Umbilical cord (tissue), 2 donors: Measurements from ENCODE around the gene CD9. TPM values are rescaled to one million over a fixed set of nuclear protein-coding genes. Genes with fewer than 3 reads are reported as not detected.
"Not testable (repeated sequence)": the region's sequence is repeated elsewhere in the genome, so short reads cannot be mapped to it uniquely, and the experiment has no call there.

Experiments used
- DNase-seq: peaks from one replicate; pipeline ENCODE4 v3.0.0-alpha.2; 2015; ENCODE audit warnings: low spot score
- total RNA-seq: library from RNA; depleted of rRNA; stranded (reverse); fragments of >200 nt; gene quantifications from one replicate; pipeline ENCODE4 v1.2.3, GENCODE V29; 2014; ENCODE audit warnings: low replicate concordance; ENCODE audit not compliant: insufficient read depth

The CD9 gene
- total RNA-seq, 1 donor from 2014 or later: 442 TPM

DNA sequence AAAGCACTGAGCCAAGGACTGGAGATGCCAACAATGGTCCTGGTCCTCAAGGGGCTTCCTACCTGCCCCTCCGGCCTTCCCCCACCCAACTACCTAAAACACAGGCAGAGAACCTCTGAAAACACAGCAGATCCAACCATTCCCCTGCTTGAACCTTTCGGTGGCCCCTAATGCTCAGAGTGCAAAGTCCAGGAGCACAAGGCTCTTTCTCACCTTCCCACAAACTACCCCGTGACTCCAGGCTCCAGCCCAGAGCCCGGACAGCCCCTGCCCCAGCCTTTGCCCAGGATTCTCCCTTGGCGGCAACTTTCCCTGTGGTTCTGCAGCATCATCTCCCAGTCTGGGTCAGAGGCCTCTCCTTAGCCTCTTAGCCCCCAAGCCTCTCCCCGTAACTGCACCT is 1.6 kb upstream of the CD9 start:
- DNase-seq: no peak

GRCh38 chr12:6198985-6199530 is 1.1 kb upstream of the CD9 start:
- DNase-seq: no peak

DNA sequence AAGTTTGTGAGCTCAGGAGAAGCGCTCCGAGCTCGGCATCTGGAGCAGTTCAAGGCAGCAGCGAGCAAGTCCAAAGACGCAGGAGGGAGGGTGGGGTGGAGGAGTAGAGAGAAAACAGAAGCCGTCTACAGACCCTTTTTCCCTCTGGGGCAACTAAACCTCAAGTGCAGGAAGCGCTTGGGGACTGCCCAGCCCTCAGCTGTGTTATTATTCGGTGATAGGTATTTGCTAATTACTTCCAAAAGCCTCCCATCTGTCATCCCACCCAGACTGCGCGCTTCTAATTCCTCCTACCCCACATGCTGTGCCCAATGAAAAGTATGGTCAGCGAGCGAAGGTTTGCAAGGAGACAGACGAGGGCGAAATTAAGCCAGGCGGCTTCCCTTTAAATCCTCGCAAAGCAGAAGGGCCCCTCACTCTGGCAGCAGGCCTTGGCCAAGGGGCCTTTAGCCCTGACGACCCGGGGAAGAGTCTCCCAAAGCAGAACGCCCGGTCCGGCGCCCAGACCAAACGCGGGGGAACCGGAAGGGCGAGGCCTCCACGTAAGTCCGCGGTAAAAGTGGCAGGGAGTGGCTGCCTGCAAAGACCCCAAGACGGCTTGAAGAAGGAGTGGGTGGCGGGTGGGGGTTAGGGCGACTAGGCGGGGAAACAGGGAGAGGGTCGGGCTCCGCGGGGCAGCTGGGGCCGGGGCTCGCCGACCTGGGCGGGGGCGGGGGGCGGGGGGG is 507 bp upstream of the CD9 start:
- peak; percentile 91 for DNase-seq

DNA sequence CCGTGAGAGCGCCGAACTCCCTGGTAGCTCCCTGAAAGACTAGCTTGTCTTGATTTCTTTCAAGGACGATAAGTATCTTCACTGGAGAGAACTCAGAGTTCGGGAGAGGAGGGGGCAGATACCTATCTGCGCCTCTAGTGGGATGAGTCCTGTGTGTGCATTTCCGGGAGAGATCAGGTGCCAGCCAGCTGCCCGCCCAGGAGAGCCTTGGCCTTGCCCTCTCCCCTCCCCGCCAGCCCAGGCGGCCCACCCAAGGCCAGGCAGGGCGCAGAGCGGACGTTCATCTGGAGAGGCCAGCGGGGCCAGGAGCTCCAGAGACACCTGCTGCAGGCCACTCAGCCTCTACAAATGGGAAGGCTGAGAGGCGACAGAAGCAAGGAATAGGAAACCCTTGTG is 1.0 kb downstream of the CD9 start:
- no peak for DNase-seq

DNA sequence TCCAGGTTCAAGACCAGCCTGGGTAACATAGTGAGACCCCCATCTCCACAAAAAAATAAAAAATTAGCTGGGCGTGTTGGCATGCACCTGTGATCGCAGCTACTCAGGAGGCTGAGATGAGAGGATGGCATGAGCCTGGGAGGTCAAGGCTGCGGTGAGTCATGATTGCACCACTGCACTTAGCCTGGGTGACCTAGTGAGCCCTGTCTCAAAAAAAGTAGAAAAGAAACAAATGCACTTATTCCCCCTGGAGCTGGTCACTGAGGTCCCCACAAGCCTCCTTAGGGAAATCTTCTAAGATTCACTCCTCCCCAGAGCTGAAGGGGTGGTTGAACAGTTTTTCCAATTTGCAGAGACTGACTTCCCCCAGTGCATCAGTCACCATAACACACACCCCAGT is 1.6 kb downstream of the CD9 start:
- no peak for DNase-seq

- no peak for DNase-seq
Observed at GRCh38 chr12:6202304-6202703, 2.1 kb downstream of the CD9 start.

GRCh38 chr12:6202846-6203245 is 2.6 kb downstream of the CD9 start:
- no peak for DNase-seq

- DNase-seq: no peak
Observed at GRCh38 chr12:6203601-6204000, 3.4 kb downstream of the CD9 start.

- DNase-seq: no peak
Observed at GRCh38 chr12:6204533-6205143, 4.4 kb downstream of the CD9 start.

DNA sequence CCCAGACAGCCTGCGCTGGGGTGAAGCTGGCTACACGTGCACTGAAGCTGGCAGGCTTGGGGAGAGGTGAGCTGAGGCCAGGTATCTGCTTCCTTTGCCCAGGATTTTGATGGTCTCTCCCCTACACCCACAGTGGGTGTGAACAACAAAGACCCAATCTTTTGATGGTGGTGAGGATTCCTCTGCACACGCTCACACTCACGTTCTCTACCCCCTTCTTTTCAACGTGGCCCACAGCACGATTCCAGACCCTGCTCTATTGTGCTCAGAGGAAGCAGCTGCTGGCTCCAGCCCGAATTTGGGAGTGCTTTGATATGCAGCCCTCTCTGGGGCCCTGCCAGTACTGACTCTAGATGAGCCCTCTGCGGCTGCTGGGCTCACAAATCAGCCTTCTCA is 4.9 kb downstream of the CD9 start:
- peak; percentile 78 for DNase-seq

DNA sequence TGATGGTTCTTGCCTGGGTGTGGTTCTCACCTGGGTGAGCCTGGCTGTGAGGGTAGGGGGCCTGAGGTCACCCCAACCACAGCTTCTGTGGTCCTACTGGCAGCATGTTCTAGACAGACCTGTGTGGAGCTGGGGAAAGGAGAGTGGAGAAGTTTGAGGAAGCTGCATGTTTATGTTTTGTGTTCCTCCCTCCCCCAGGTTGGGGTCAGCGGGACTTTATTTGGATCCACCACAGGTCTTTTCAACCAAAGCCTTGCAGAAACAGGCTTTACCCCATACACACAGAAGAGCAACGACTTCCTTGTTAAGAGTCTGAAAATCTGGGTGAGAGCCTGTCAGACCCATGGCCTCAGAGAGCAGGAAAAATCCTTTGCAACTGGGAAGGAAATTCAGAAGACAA is 5.6 kb downstream of the CD9 start:
- no peak for DNase-seq

- DNase-seq: no peak
Observed at GRCh38 chr12:6206327-6206726, 6.1 kb downstream of the CD9 start.

GRCh38 chr12:6207259-6207925 is 7.2 kb downstream of the CD9 start:
- DNase-seq: peak; percentile 68

GRCh38 chr12:6208130-6208529 is 7.9 kb downstream of the CD9 start:
- DNase-seq: no peak

- DNase-seq: not testable (repeated sequence)
Observed at GRCh38 chr12:6209428-6209827, 9.2 kb downstream of the CD9 start.

DNA sequence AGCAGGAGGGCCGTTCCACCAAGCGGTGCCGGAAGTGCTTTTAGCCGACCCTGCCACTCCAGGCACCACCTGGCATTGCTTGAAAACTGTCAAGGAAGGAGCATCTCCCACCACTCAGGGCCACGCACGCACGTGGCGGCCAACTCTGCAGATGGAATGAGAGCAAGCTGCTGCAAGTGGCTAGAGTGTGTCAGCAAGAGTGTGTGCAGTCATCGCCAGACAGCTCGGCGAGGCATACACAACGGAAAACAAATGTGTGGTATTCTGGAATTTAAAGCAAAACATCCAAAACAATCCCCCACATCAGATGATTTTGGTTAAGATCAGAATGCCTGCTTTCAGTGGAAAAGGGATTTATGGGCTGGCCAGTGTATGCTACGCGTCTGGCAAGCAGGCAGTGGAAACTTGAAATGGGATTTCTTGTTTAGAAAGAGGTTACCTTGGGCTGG is 11.2 kb downstream of the CD9 start:
- peak; percentile 52 for DNase-seq

- DNase-seq: no peak
Observed at GRCh38 chr12:6212086-6212485, 11.9 kb downstream of the CD9 start.

DNA sequence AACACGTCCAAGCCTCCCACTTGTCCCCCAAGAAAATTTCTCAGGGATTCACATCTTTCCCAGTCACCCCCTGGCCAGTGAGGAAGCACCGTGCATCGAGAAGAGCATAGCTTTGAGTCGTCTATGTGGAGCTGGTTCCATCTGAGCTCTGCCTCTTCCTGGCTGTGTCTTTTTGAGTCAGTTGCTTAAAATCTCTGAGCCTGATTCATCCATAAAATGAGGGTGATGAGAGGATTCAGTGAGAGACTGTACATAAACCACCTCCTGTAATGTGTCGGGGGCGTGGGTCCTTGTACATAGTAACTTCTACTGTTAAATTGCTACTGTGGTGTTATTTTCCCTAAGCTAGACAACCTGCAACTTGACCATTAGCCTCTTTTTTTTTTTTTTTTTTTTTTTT is 13.8 kb downstream of the CD9 start:
- no peak for DNase-seq

DNA sequence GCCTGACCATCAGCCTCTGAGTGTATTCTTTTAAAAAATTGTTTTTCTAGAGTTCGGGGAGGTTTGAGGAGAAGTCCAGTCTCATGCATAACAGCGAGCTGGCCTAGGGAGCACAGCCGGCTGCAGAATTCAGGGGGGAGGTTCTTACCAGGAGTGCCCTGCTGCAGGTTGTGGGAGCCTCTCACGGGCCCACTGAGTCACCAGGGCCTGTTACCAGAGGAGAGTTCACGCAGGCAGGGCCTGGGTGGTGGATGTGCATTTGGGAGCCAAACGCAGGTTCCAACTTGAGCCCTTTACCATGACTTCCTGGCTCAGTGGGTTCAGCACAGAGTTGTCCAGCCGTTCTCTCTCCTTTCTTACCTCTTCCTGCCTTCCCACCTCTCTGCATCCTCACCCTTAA is 14.4 kb downstream of the CD9 start:
- no peak for DNase-seq

- no peak for DNase-seq
Observed at GRCh38 chr12:6215120-6215807, 15.1 kb downstream of the CD9 start.

- DNase-seq: peak; percentile 90
Observed at GRCh38 chr12:6215932-6216494, 15.8 kb downstream of the CD9 start.

GRCh38 chr12:6216581-6216980 is 16.4 kb downstream of the CD9 start:
- no peak for DNase-seq
